BE2C (cell line): ENCODE data around the gene RASA1. TPM values are rescaled to one million over a fixed set of nuclear protein-coding genes. Genes with fewer than 3 reads are reported as not detected.
A peak's percentile ranks its signal among the peaks of the same experiment; 100 is the strongest.

Experiments
- DNase-seq: peaks from one replicate; pipeline ENCODE4 v3.0.0-alpha.2; 2020
- H3K27me3 ChIP-seq: fragments of 250-450 bp; sonication (Bioruptor Pico); 2 replicates; pipeline ENCODE4 v1.5.1; 2020; ENCODE audit warnings: mild to moderate bottlenecking
- H3K36me3 ChIP-seq: fragments of 250-450 bp; sonication (Bioruptor Pico); 2 replicates; pipeline ENCODE4 v1.5.1; 2020; ENCODE audit warnings: mild to moderate bottlenecking
- H3K4me1 ChIP-seq: fragments of 250-450 bp; sonication (Bioruptor Pico); 2 replicates; pipeline ENCODE4 v1.5.1; 2020
- H3K4me3 ChIP-seq: 2 replicates; pipeline ENCODE4 v1.5.1; 2011; ENCODE audit warnings: low read depth, low read length
- H3K9me3 ChIP-seq: fragments of 250-450 bp; sonication (Bioruptor Pico); 2 replicates; pipeline ENCODE4 v1.5.1; 2020
- polyA plus RNA-seq: library from polyadenylated mRNA; unstranded; fragments of >200 nt; gene quantifications from one replicate; pipeline ENCODE4 v1.2.1, GENCODE V29; 2012; ENCODE audit warnings: low read depth, missing spikeins; ENCODE audit not compliant: insufficient read length, insufficient read depth
- TF ChIP-seq, protein P1 (sequence below): IDR thresholded peaks from 2 replicates; pipeline ENCODE4 v1.5.1; 2012; ENCODE audit warnings: mild to moderate bottlenecking, low read depth, low read length

The RASA1 gene
- polyA plus RNA-seq = 9.4 TPM

DNA sequence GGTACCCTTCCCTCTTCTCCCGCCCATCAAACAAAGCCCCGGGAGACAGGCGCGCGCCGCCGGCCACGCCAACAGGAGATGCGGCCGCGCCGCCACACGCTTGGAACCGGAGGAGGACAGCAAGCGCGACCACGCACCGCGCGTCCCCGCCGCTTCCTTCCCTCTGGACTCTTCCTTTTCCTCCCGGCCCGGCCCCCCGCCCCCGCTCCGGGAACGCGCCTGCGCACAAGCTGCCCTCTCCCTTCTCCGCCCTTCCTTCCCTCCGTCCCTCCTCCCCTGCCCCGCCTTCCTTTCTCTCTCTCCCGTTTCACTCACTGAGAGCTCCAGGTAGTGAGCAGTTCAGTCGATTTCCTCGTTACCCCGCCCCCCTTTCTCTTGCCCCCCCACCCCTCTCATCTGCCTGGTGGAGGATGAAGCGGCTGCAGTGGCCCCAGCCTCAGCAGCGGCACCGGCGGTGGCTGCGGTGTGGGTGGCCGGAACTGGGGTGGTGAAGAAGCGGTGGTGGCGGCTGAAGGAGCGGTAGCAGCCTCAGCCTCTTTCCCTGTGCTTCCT, at the start of gene RASA1:
Gene RASA1, plus strand, starts transcription at position 310 of the 552 bp plus-strand sequence. CDS start 569 bp downstream, outside the sequence.
- Histone ChIP-seq H3K27me3 (peaks cover 5% of the 10 kb centered on the region), H3K36me3 (no peaks in the 10 kb centered on the region), H3K9me3 (no peaks in the 10 kb centered on the region), H3K4me3 (peak within 1 kb of the TSS; percentile 69), H3K4me1 (no peaks in the 10 kb centered on the region)
- TF ChIP-seq, protein P1, sequence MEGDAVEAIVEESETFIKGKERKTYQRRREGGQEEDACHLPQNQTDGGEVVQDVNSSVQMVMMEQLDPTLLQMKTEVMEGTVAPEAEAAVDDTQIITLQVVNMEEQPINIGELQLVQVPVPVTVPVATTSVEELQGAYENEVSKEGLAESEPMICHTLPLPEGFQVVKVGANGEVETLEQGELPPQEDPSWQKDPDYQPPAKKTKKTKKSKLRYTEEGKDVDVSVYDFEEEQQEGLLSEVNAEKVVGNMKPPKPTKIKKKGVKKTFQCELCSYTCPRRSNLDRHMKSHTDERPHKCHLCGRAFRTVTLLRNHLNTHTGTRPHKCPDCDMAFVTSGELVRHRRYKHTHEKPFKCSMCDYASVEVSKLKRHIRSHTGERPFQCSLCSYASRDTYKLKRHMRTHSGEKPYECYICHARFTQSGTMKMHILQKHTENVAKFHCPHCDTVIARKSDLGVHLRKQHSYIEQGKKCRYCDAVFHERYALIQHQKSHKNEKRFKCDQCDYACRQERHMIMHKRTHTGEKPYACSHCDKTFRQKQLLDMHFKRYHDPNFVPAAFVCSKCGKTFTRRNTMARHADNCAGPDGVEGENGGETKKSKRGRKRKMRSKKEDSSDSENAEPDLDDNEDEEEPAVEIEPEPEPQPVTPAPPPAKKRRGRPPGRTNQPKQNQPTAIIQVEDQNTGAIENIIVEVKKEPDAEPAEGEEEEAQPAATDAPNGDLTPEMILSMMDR = no peak
- peak; percentile 98 for DNase-seq

DNA sequence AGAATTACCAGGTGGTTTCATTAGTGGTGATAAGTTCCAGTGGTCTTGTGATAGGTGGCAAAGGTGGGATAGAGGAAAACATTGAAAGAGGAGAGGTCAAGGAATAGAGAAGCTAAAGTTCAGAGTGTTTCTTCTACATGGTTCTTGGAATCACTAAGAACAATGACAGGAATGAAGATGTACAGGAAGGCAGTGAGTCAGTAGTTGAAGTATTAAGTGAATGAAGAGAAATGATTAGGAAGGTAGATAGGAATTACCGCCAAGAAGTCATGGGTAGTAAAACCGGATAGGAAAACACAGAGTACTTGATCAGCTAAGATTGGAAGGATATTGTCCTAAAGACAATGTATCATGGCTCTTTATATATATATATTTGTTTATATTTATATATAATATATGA, 37.9 kb upstream of the RASA1 start:
- TF ChIP-seq, protein P1 = no peak
- DNase-seq = no peak
- Histone ChIP-seq H3K4me1 (no peaks in the 10 kb centered on the region), H3K9me3 (no peaks in the 10 kb centered on the region), H3K27me3 (0 out of 2 replicates have a peak, but pooled peaks cover 5% of the 10 kb centered on the region), H3K36me3 (no peaks in the 10 kb centered on the region), H3K4me3 (no peak overlapping the region)

DNA sequence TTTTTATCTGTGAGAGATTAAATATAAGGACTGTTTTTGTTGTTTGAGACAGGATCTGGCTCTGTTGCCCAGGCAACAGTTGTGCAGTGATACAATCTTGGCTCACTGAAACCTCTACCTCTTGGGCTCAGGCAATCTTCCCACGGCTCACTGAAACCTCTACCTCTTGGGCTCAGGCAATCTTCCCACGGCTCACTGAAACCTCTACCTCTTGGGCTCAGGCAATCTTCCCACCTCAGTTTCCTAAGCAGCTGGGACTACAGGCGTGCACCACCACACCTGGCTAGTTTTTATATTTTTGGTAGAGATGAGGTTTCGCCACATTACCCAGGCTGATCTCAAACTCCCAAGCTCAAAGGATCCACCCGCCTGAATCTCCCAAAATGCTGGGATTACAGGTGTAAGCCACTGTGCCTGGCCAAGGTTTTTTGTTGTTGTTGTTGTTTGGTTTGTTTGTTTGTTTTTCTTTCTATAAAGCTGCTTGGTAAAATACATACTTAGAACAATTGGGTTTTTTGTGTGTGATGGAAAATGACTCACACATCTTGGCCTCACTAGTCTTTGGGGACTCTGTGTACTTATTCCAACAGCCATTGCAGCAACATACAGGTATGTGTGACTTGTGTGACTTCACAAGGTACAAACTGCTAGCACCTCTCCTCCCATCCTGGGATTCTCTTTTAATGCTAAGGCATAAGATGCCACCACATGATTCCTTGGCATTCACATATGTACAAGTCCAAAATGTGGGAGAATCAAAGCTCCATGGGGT, 36.5 kb upstream of the RASA1 start:
- 0 out of 2 replicates have a peak, but pooled peaks cover 5% of the 10 kb centered on the region for H3K27me3 ChIP-seq
- no peaks in the 10 kb centered on the region for H3K9me3 ChIP-seq
- H3K4me1 ChIP-seq = no peaks in the 10 kb centered on the region
- H3K36me3 ChIP-seq = no peaks in the 10 kb centered on the region
- H3K4me3 ChIP-seq = no peak overlapping the region
- no peak for DNase-seq
- TF ChIP-seq, protein P1 = no peak

DNA sequence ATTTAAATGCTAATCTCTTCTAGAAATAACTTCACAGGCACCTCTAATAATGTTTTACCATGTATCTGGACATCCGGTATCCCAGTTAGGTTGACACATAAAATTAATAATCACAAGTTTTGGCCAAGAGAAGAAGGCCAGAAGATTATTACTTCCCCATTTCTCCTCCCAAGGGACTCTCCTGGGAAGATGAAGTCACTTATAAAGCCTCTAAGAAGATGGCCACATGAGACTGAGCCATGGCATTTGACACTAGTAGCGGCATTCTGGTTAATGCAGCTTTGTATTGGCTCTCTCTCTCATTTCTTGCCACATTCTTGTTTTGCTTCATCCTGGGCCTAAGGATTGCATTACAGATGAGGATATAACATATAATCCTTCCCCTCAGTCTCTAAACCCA, 34.5 kb upstream of the RASA1 start:
- Histone ChIP-seq H3K36me3 (no peaks in the 10 kb centered on the region), H3K4me1 (no peaks in the 10 kb centered on the region), H3K9me3 (no peaks in the 10 kb centered on the region), H3K27me3 (peaks cover 12% of the 10 kb centered on the region; the same call in 1 of the 2 replicates), H3K4me3 (no peak overlapping the region)
- TF ChIP-seq, protein P1 = no peak
- no peak for DNase-seq

DNA sequence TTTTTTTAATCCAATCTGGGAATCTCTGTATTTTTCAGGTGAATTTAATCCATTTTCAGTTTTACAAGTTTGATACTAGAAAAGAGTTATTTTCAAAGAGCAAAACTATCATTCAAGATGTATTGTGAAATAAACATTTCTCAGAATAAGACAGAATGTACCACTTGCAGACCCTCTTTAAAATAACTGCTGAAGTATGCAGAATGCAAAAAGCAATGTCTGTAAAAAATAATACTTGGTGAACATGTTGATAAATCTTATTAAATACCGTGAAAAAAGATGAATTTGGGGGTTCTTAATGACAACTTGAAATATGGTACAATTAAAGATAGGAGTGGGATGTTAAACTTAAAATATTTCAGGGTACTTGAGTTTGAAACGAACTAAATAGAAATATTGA, 26.1 kb upstream of the RASA1 start:
- TF ChIP-seq, protein P1 = no peak
- H3K27me3 ChIP-seq = peaks cover 10% of the 10 kb centered on the region
- no peaks in the 10 kb centered on the region for H3K36me3 ChIP-seq
- H3K9me3 ChIP-seq = no peaks in the 10 kb centered on the region
- H3K4me3 ChIP-seq = no peak overlapping the region
- DNase-seq = no peak
- no peaks in the 10 kb centered on the region for H3K4me1 ChIP-seq

DNA sequence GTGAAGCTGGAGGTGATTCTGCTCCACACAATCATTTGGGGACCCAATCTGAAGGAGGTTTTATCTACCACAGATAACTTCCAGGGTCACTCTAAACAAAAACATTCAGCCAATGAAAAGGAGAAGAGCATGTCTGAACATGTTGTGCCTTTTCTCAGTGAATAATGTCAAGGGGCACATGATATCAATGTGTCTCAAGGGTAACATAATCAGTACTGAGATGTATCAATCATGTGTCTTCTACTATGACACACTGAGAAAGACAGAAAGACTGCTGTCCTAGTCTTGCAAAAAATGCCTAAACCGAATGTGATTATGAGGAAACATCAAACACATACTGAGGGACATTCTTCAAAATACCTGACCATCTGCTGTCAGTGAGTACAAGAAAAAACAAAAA, 25.4 kb upstream of the RASA1 start:
- no peak overlapping the region for H3K4me3 ChIP-seq
- TF ChIP-seq, protein P1 = no peak
- H3K4me1 ChIP-seq = no peaks in the 10 kb centered on the region
- H3K36me3 ChIP-seq = no peaks in the 10 kb centered on the region
- no peaks in the 10 kb centered on the region for H3K9me3 ChIP-seq
- H3K27me3 ChIP-seq = peaks cover 4% of the 10 kb centered on the region
- DNase-seq = no peak
